GM18873 (cell line): Measurements from ENCODE around the gene GSG1L.

Source experiments
- ATAC-seq: cut with Tn5 transposase; IDR thresholded peaks from one replicate; pipeline ENCODE4 v1.9.1; 2021; ENCODE audit warnings: mild to moderate bottlenecking, moderate library complexity, moderate number of reproducible peaks; ENCODE audit not compliant: unreplicated experiment, low FRiP score

Gene GSG1L

GRCh38 chr16:28063591-28064061 is at the start of gene GSG1L:
GSG1L (minus strand) TSS chr16:28063714; CDS start chr16:28063424, 290 bp downstream.
- ATAC-seq: no peak

GRCh38 chr16:28112908-28113307 is 49.4 kb upstream of the GSG1L start:
- no peak for ATAC-seq

- no peak for ATAC-seq
Observed at GRCh38 chr16:28110977-28111376, 47.5 kb upstream of the GSG1L start.

- no peak for ATAC-seq
Observed at GRCh38 chr16:28110479-28110878, 47.0 kb upstream of the GSG1L start.

GRCh38 chr16:28110074-28110473 is 46.6 kb upstream of the GSG1L start:
- no peak for ATAC-seq

- ATAC-seq: no peak
Observed at GRCh38 chr16:28108590-28109247, 45.2 kb upstream of the GSG1L start.

- ATAC-seq: no peak
Observed at GRCh38 chr16:28107232-28107631, 43.7 kb upstream of the GSG1L start.

GRCh38 chr16:28106467-28107215 is 43.1 kb upstream of the GSG1L start:
- ATAC-seq: no peak

- ATAC-seq: no peak
Observed at GRCh38 chr16:28105954-28106353, 42.4 kb upstream of the GSG1L start.

GRCh38 chr16:28105297-28105696 is 41.8 kb upstream of the GSG1L start:
- ATAC-seq: no peak

- no peak for ATAC-seq
Observed at GRCh38 chr16:28104404-28104803, 40.9 kb upstream of the GSG1L start.

GRCh38 chr16:28103516-28104170 is 40.1 kb upstream of the GSG1L start:
- no peak for ATAC-seq

- ATAC-seq: no peak
Observed at GRCh38 chr16:28101533-28101890, 38.0 kb upstream of the GSG1L start.

- ATAC-seq: no peak
Observed at GRCh38 chr16:28100810-28101532, 37.5 kb upstream of the GSG1L start.

GRCh38 chr16:28098959-28099945 is 35.7 kb upstream of the GSG1L start:
- no peak for ATAC-seq

- ATAC-seq: no peak
Observed at GRCh38 chr16:28098171-28098958, 34.9 kb upstream of the GSG1L start.

GRCh38 chr16:28096983-28097899 is 33.7 kb upstream of the GSG1L start:
- ATAC-seq: no peak

GRCh38 chr16:28093385-28093725 is 29.8 kb upstream of the GSG1L start:
- ATAC-seq: no peak
